Stomach (tissue), 4 donors: ENCODE results near the gene PLEKHH2.

Experiments used
- CTCF ChIP-seq, 7 experiments: fragments of 450-650 bp in 4 of 7; fragments of 200-600 bp in 3 of 7; sonication (generic) in 3 of 7; IDR thresholded peaks; one replicate each; pipeline ENCODE4 v1.5.1; 2016 to 2019; ENCODE audit warnings: antibody characterized with exemption in 7 of 7, control low read depth in 2 of 7, mild to moderate bottlenecking in 1 of 7
- EP300 ChIP-seq: sonication (generic); formaldehyde crosslinking; IDR thresholded peaks from one replicate; pipeline ENCODE4 v1.6.1; 2017; ENCODE audit warnings: antibody characterized with exemption
- POLR2A ChIP-seq, 4 donors: fragments of 450-650 bp; IDR thresholded peaks; one replicate each; pipeline ENCODE4 v1.6.1; 2016; ENCODE audit warnings: antibody characterized with exemption in 4 of 4, control low read depth in 2 of 4, mild to moderate bottlenecking in 1 of 4, moderate library complexity in 1 of 4

- TF ChIP-seq EP300 (no peak), CTCF (IDR thresholded peaks at IDR 0.05) (no peak), POLR2A (IDR thresholded peaks at IDR 0.05) (no peak)
These were observed 26.7 kb upstream of the PLEKHH2 start for GRCh38 chr2:43610361-43610760.
